ENCODE results near the gene TNNT1.

TNNT1 gene

GRCh38 chr19:55160128-55160985 is 11.4 kb upstream of the TNNT1 start (continued):
- TF ChIP-seq ZNF148 (tag by site-specific recombination; IDR thresholded peaks at IDR 0.05; ENCODE audit: borderline replicate concordance) (no peak), ZNF114 (tag by site-specific recombination; IDR thresholded peaks at IDR 0.05) (no peak), ZNF596 (tag by site-specific recombination; IDR thresholded peaks at IDR 0.05) (no peak), ZNF48 (tag by site-specific recombination; IDR thresholded peaks at IDR 0.05) (no peak), ZXDB (tag by site-specific recombination; IDR thresholded peaks at IDR 0.05) (peak; percentile 57; the same call in 1 of the 2 replicates), YY1 (tag by site-specific recombination; IDR thresholded peaks at IDR 0.05) (no peak), AEBP2 (tag by site-specific recombination; IDR thresholded peaks at IDR 0.05; ENCODE audit: borderline replicate concordance) (no peak), ZNF292 (tag by site-specific recombination; IDR thresholded peaks at IDR 0.05; ENCODE audit: borderline replicate concordance, low read depth) (no peak), ZNF121 (tag by site-specific recombination; IDR thresholded peaks at IDR 0.05) (no peak), ZNF645 (tag by site-specific recombination; IDR thresholded peaks at IDR 0.05) (no peak), ZNF76 (tag by site-specific recombination; IDR thresholded peaks at IDR 0.05; ENCODE audit: borderline replicate concordance, low read depth) (0 out of 2 replicates have a peak, but pooled peaks have one; percentile 26), ZNF600 (tag by site-specific recombination; IDR thresholded peaks at IDR 0.05) (0 out of 2 replicates have a peak, but pooled peaks have one; percentile 26), ZNF692 (tag by site-specific recombination; IDR thresholded peaks at IDR 0.05) (peak; percentile 66), ZNF138 (tag by site-specific recombination; IDR thresholded peaks at IDR 0.05; ENCODE audit: borderline replicate concordance) (no peak), BCL11B (tag by site-specific recombination; IDR thresholded peaks at IDR 0.05; ENCODE audit: low read depth) (no peak), SP3 (tag by site-specific recombination; IDR thresholded peaks at IDR 0.05) (peak; percentile 73), ATF2 (tag by site-specific recombination; IDR thresholded peaks at IDR 0.05; ENCODE audit: low read depth) (no peak), ZNF488 (tag by site-specific recombination; IDR thresholded peaks at IDR 0.05) (no peak), PRDM2 (tag by site-specific recombination; IDR thresholded peaks at IDR 0.05; ENCODE audit: borderline replicate concordance) (no peak), GLI4 (tag by site-specific recombination; IDR thresholded peaks at IDR 0.05) (no peak), ZNF610 (tag by site-specific recombination; IDR thresholded peaks at IDR 0.05; ENCODE audit: borderline replicate concordance) (no peak)
